Panc1 (cell line): Measurements from ENCODE around the gene NFS1. TPM values are rescaled to one million over a fixed set of nuclear protein-coding genes. Genes with fewer than 3 reads are reported as not detected.

Experiments
- ATAC-seq: fragments of 200-7000 bp; cut with Tn5 transposase; 2 replicates; pipeline ENCODE4 v1.9.1; 2020; ENCODE audit warnings: mild to moderate bottlenecking, moderate library complexity
- BruUV-seq: library from RNA; stranded (reverse); fragments of 400-500 nt; replicated peaks from 2 replicates; lab custom pipeline; 2021; lab: Mats Ljungman, UMichigan
- CTCF ChIA-PET: fragments of 300-600 bp; sonication (Branson Sonifier 250); formaldehyde crosslinking; loops from one replicate; lab custom pipeline; 2022; ENCODE audit warnings: antibody characterized with exemption; lab: Charles Lee
- POLR2A ChIA-PET: fragments of 300-600 bp; sonication (Branson Sonifier 250); formaldehyde crosslinking; loops from one replicate; lab custom pipeline; 2022; ENCODE audit warnings: antibody characterized with exemption; lab: Charles Lee
- DNase-seq: peaks from one replicate; pipeline ENCODE4 v3.0.0-alpha.2; 2010; ENCODE audit warnings: low read depth, low spot score
- H3K27ac ChIP-seq: 2 replicates; pipeline ENCODE4 v1.5.1; 2011; ENCODE audit warnings: mild to moderate bottlenecking, low read length, inconsistent platforms
- H3K27me3 ChIP-seq: fragments of 200-500 bp; sonication (Bioruptor generic); 2 replicates; pipeline ENCODE4 v1.6.0; 2014; ENCODE audit warnings: low read length, inconsistent platforms; ENCODE audit not compliant: control insufficient read depth, insufficient read depth
- H3K36me3 ChIP-seq: fragments of 200-500 bp; sonication (Bioruptor generic); 2 replicates; pipeline ENCODE4 v1.5.1; 2014; ENCODE audit warnings: inconsistent platforms, mild to moderate bottlenecking, low read length, moderate library complexity; ENCODE audit not compliant: control insufficient read depth, insufficient read depth
- H3K4me1 ChIP-seq: 2 replicates; pipeline ENCODE4 v1.5.1; 2011; ENCODE audit warnings: inconsistent platforms, mild to moderate bottlenecking, low read length, moderate library complexity; ENCODE audit not compliant: control insufficient read depth, insufficient read depth
- H3K4me3 ChIP-seq, 2 experiments: 2 replicates each; pipeline ENCODE4 v1.5.1; 2011 to 2012; ENCODE audit warnings: low read depth in 2 of 2, low read length in 2 of 2, mild to moderate bottlenecking in 2 of 2, inconsistent platforms in 1 of 2, moderate library complexity in 1 of 2
- H3K9me3 ChIP-seq: fragments of 200-500 bp; sonication (Bioruptor generic); 2 replicates; pipeline ENCODE4 v1.5.1; 2014; ENCODE audit warnings: low read depth, mild to moderate bottlenecking, inconsistent platforms, low read length, moderate library complexity; ENCODE audit not compliant: control insufficient read depth, insufficient read depth
- POLR2AphosphoS5 ChIP-seq: IDR thresholded peaks from 2 replicates; pipeline ENCODE4 v1.6.1; 2012; ENCODE audit warnings: mild to moderate bottlenecking, low read depth, low read length, moderate library complexity
- SIN3A ChIP-seq: IDR thresholded peaks from 2 replicates; pipeline ENCODE4 v1.6.1; 2012; ENCODE audit warnings: low read depth, mild to moderate bottlenecking, low read length, moderate library complexity, borderline replicate concordance; ENCODE audit not compliant: insufficient read depth
- TCF7L2 ChIP-seq: IDR thresholded peaks from 2 replicates; pipeline ENCODE4 v1.6.1; 2011; ENCODE audit warnings: mild to moderate bottlenecking, low read depth, low read length, inconsistent platforms
- in situ Hi-C: cut with HindIII; loops from 2 replicates; pipeline ENCODE4 v1.10.0; 2016; ENCODE audit warnings: low sequenced_read_pairs, low pct_unique_long_range_greater_than_20kb
- intact Hi-C: fragments of 100-400 bp; cut with micrococcal nuclease; formaldehyde crosslinking; loops from one replicate; pipeline ENCODE4 v1.10.0; 2022; ENCODE audit not compliant: unreplicated experiment
- total RNA-seq: library from RNA; stranded (reverse); gene quantifications from one replicate; pipeline ENCODE4 v1.2.1, GENCODE V29; 2021; ENCODE audit not compliant: unreplicated experiment
- TF ChIP-seq, protein P1 (sequence below), 2 experiments: IDR thresholded peaks; 2 replicates each; pipeline ENCODE4 v1.6.1; 2011 to 2012; ENCODE audit warnings: low read depth in 2 of 2, control low read depth in 1 of 2, low read length in 1 of 2, mild to moderate bottlenecking in 1 of 2, moderate library complexity in 1 of 2; ENCODE audit not compliant: insufficient read depth in 1 of 2
- TF ChIP-seq, protein P2 (sequence below): fragments of 450-650 bp; IDR thresholded peaks from 2 replicates; pipeline ENCODE4 v1.5.1; 2017; ENCODE audit warnings: mild to moderate bottlenecking

Gene NFS1
- total RNA-seq, 1 experiment from 2014 or later, result 44.9 TPM

DNA sequence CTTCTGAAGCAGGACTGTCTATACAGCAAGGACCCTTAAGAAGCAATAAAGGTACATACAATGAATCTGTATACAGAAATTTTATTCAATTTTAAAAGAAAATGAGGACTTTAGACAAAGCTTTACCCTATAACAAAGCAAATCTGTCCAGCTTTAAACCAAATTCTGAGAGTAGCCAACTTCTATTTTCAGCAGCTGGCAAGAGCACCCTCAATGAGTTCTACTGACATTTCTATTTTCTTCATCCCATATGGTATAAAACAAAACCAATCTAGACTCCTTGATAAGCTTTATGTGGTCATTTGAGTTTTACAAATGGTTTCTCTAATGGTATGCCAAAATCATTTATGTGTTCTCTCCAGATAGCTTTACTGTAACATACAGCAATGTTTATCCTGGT is 47.2 kb downstream of the NFS1 start:
- DNase-seq (no peak), ATAC-seq (no peak)
- TF ChIP-seq POLR2AphosphoS5 (no peak), SIN3A (no peak), TCF7L2 (no peak)
- TF ChIP-seq, protein P1, sequence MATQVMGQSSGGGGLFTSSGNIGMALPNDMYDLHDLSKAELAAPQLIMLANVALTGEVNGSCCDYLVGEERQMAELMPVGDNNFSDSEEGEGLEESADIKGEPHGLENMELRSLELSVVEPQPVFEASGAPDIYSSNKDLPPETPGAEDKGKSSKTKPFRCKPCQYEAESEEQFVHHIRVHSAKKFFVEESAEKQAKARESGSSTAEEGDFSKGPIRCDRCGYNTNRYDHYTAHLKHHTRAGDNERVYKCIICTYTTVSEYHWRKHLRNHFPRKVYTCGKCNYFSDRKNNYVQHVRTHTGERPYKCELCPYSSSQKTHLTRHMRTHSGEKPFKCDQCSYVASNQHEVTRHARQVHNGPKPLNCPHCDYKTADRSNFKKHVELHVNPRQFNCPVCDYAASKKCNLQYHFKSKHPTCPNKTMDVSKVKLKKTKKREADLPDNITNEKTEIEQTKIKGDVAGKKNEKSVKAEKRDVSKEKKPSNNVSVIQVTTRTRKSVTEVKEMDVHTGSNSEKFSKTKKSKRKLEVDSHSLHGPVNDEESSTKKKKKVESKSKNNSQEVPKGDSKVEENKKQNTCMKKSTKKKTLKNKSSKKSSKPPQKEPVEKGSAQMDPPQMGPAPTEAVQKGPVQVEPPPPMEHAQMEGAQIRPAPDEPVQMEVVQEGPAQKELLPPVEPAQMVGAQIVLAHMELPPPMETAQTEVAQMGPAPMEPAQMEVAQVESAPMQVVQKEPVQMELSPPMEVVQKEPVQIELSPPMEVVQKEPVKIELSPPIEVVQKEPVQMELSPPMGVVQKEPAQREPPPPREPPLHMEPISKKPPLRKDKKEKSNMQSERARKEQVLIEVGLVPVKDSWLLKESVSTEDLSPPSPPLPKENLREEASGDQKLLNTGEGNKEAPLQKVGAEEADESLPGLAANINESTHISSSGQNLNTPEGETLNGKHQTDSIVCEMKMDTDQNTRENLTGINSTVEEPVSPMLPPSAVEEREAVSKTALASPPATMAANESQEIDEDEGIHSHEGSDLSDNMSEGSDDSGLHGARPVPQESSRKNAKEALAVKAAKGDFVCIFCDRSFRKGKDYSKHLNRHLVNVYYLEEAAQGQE (IDR thresholded peaks at IDR 0.05; ENCODE audit: insufficient read depth in 1 of 2, low read depth in 2 of 2, low read length in 1 of 2), result no peak
- TF ChIP-seq, protein P2, sequence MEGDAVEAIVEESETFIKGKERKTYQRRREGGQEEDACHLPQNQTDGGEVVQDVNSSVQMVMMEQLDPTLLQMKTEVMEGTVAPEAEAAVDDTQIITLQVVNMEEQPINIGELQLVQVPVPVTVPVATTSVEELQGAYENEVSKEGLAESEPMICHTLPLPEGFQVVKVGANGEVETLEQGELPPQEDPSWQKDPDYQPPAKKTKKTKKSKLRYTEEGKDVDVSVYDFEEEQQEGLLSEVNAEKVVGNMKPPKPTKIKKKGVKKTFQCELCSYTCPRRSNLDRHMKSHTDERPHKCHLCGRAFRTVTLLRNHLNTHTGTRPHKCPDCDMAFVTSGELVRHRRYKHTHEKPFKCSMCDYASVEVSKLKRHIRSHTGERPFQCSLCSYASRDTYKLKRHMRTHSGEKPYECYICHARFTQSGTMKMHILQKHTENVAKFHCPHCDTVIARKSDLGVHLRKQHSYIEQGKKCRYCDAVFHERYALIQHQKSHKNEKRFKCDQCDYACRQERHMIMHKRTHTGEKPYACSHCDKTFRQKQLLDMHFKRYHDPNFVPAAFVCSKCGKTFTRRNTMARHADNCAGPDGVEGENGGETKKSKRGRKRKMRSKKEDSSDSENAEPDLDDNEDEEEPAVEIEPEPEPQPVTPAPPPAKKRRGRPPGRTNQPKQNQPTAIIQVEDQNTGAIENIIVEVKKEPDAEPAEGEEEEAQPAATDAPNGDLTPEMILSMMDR, result no peak
- ChIA-PET POLR2A (no interaction called here), CTCF (interaction anchor here (0.6 kb wide), 1 partner anchor 202 kb away, joined by 5 read pairs; no protein-coding TSS in a partner anchor)
- Histone ChIP-seq H3K4me1 (peaks cover 4% of the 10 kb centered on the region), H3K4me3 (no peak overlapping the region), H3K9me3 (no peaks in the 10 kb centered on the region), H3K27me3 (no peaks in the 10 kb centered on the region), H3K36me3 (peaks cover 22% of the 10 kb centered on the region), H3K27ac (no peak overlapping the region)
- BruUV-seq, result no TSS peak
- intact Hi-C loops, result no loop called here
- in situ Hi-C loops, result no loop called here

DNA sequence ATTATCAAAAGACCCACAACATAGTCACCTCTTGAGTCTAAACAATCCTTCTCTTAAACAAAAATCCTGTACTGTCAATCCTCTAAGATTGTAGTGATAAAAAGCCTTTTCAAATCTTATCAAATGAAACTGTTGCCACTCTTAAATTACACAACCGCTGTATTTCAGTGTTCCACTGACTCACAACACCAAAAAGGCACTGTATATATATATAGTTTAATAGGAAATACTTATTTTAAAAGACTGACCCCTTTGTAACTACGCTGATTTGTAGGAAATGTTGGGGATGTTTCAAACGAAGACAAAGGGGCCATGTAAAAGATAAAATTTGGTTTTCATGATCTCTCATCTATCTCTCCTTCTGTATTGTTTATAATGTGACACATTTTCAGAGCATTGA is 48.5 kb downstream of the NFS1 start:
- ATAC-seq (no peak), DNase-seq (no peak)
- TF ChIP-seq, protein P2, result no peak
- TF ChIP-seq POLR2AphosphoS5 (no peak), SIN3A (no peak)
- no peaks in the 10 kb centered on the region for H3K9me3 ChIP-seq
- no peak overlapping the region for H3K4me3 ChIP-seq
- intact Hi-C loops (no loop called here), in situ Hi-C loops (no loop called here)
- TSS peak; percentile 0 for BruUV-seq
- H3K27me3 ChIP-seq, result no peaks in the 10 kb centered on the region
- ChIA-PET CTCF (no interaction called here), POLR2A (no interaction called here)
- H3K27ac ChIP-seq, result no peak overlapping the region
- H3K36me3 ChIP-seq, result peaks cover 20% of the 10 kb centered on the region
- H3K4me1 ChIP-seq, result peaks cover 4% of the 10 kb centered on the region
